Measurements from ENCODE around the gene PXT1.
A peak's percentile ranks its signal among the peaks of the same experiment; 100 is the strongest.
"Not testable (repeated sequence)": the region's sequence is repeated elsewhere in the genome, so short reads cannot be mapped to it uniquely, and the experiment has no call there.

Gene PXT1

GRCh38 chr6:36443471-36444428 lies 1.1 kb upstream of the PXT1 start:
- DNase-seq = peak; percentile 26

GRCh38 chr6:36442103-36442670 lies 467 bp downstream of the PXT1 start:
- no peak for DNase-seq

- DNase-seq = peak; percentile 81
Observed at GRCh38 chr6:36441307-36441894, 1.3 kb downstream of the PXT1 start.

- DNase-seq = no peak
Observed at GRCh38 chr6:36436466-36436865, 6.2 kb downstream of the PXT1 start.

GRCh38 chr6:36432151-36432671 lies 10.4 kb downstream of the PXT1 start:
- DNase-seq = no peak

- no peak for DNase-seq
Observed at GRCh38 chr6:36431197-36431596, 11.5 kb downstream of the PXT1 start.

GRCh38 chr6:36430351-36430750 lies 12.3 kb downstream of the PXT1 start:
- no peak for DNase-seq

GRCh38 chr6:36428911-36429310 lies 13.7 kb downstream of the PXT1 start:
- no peak for DNase-seq

- no peak for DNase-seq
Observed at GRCh38 chr6:36426622-36427021, 16.0 kb downstream of the PXT1 start.

GRCh38 chr6:36423101-36423824 lies 19.4 kb downstream of the PXT1 start:
- DNase-seq = peak; percentile 98

- no peak for DNase-seq
Observed at GRCh38 chr6:36422714-36423100, 19.9 kb downstream of the PXT1 start.

- DNase-seq = no peak
Observed at GRCh38 chr6:36419310-36419709, 23.3 kb downstream of the PXT1 start.

GRCh38 chr6:36418558-36418957 lies 24.1 kb downstream of the PXT1 start:
- DNase-seq = no peak

- DNase-seq = no peak
Observed at GRCh38 chr6:36414481-36414880, 28.2 kb downstream of the PXT1 start.

- no peak for DNase-seq
Observed at GRCh38 chr6:36413489-36414480, 28.9 kb downstream of the PXT1 start.

GRCh38 chr6:36409718-36410117 lies 32.9 kb downstream of the PXT1 start:
- DNase-seq = not testable (repeated sequence)

- no peak for DNase-seq
Observed at GRCh38 chr6:36404164-36404563, 38.5 kb downstream of the PXT1 start.

- DNase-seq = no peak
Observed at GRCh38 chr6:36402481-36402880, 40.2 kb downstream of the PXT1 start.

- peak; percentile 47 for DNase-seq
Observed at GRCh38 chr6:36399970-36400369, 42.7 kb downstream of the PXT1 start.

- DNase-seq = no peak
Observed at GRCh38 chr6:36392621-36393020, 50.0 kb downstream of the PXT1 start.

- no peak for DNase-seq
Observed at GRCh38 chr6:36389353-36389752, 53.3 kb downstream of the PXT1 start.

Data from NCI-H2171 treated with DMSO at 0.1 percent for 48 hours (cell line).